H1 (cell line): ENCODE results near the gene SLC25A11. TPM values are rescaled to one million over a fixed set of nuclear protein-coding genes. Genes with fewer than 3 reads are reported as not detected.
"Not testable (repeated sequence)": the region's sequence is repeated elsewhere in the genome, so short reads cannot be mapped to it uniquely, and the experiment has no call there.

Experiments
- CTCF ChIA-PET: fragments of 300-600 bp; sonication (Branson Sonifier 250); formaldehyde crosslinking; loops from one replicate; lab custom pipeline; 2021; ENCODE audit not compliant: partially characterized antibody; lab: Charles Lee
- POLR2A ChIA-PET: fragments of 300-600 bp; sonication (Branson Sonifier 250); formaldehyde crosslinking; loops from one replicate; lab custom pipeline; 2021; ENCODE audit warnings: inconsistent platforms; ENCODE audit not compliant: partially characterized antibody; lab: Charles Lee
- DNase-seq, 2 experiments: peaks; one replicate each; pipeline versions ENCODE4 v3.0.0 to v3.0.0-alpha.2; 2010 to 2022; ENCODE audit warnings: low spot score in 2 of 2, low read depth in 1 of 2, mixed read lengths in 1 of 2
- FAIRE-seq: peaks from 2 replicates; lab custom pipeline; 2011; peaks lifted over from hg19 to GRCh38; lab: Jason Lieb, UNC
- H2AFZ ChIP-seq: 2 replicates; pipeline ENCODE4 v1.8.1; 2012; ENCODE audit warnings: low read length, inconsistent platforms
- H2AK5ac ChIP-seq: 2 replicates; pipeline ENCODE4 v1.6.1; 2013; ENCODE audit warnings: low read depth, low read length
- H2BK120ac ChIP-seq: replicated peaks from 2 replicates; pipeline ENCODE3; 2013; ENCODE audit warnings: low read depth, low read length, inconsistent platforms
- H2BK12ac ChIP-seq: 2 replicates; pipeline ENCODE4 v1.6.1; 2013; ENCODE audit warnings: low read depth, low read length
- H2BK15ac ChIP-seq: 2 replicates; pipeline ENCODE4 v1.6.1; 2013; ENCODE audit warnings: low read length
- H2BK20ac ChIP-seq: 2 replicates; pipeline ENCODE4 v1.6.1; 2013; ENCODE audit warnings: low read length
- H2BK5ac ChIP-seq: 2 replicates; pipeline ENCODE4 v1.6.1; 2013; ENCODE audit warnings: low read depth, low read length
- H3K14ac ChIP-seq: 2 replicates; pipeline ENCODE4 v1.6.1; 2013; ENCODE audit warnings: inconsistent platforms; ENCODE audit not compliant: insufficient read length
- H3K18ac ChIP-seq: 2 replicates; pipeline ENCODE4 v1.6.1; 2013; ENCODE audit warnings: low read length; ENCODE audit errors: extremely low read depth
- H3K23ac ChIP-seq: 2 replicates; pipeline ENCODE4 v1.6.1; 2013; ENCODE audit warnings: inconsistent platforms; ENCODE audit not compliant: insufficient read length
- H3K23me2 ChIP-seq: 2 replicates; pipeline ENCODE4 v1.6.1; 2013; ENCODE audit warnings: low read depth, low read length
- H3K27ac ChIP-seq: 2 replicates; pipeline ENCODE4 v1.6.1; 2011; ENCODE audit warnings: low read depth, low read length, inconsistent platforms
- H3K27me3 ChIP-seq, 4 experiments: replicated peaks in 1 of 4; 1 replicate in 1 of 4; 2 replicates in 3 of 4; pipeline versions ENCODE4 v1.6.1 to v1.8.1; 2011 to 2013; ENCODE audit warnings: low read length in 3 of 4, mild to moderate bottlenecking in 3 of 4, inconsistent platforms in 2 of 4, mixed read lengths in 2 of 4, moderate library complexity in 1 of 4; ENCODE audit not compliant: control insufficient read depth in 3 of 4, insufficient read depth in 3 of 4; ENCODE audit errors: extremely low read depth in 1 of 4
- H3K36me3 ChIP-seq, 4 experiments: 2 replicates each; pipeline versions ENCODE4 v1.6.1 to v1.8.1; 2011 to 2013; ENCODE audit warnings: mild to moderate bottlenecking in 4 of 4, low read length in 3 of 4, moderate library complexity in 2 of 4, control low read depth in 1 of 4, inconsistent platforms in 1 of 4; ENCODE audit not compliant: insufficient read depth in 4 of 4, control insufficient read depth in 2 of 4
- H3K4ac ChIP-seq: replicated peaks from 2 replicates; pipeline ENCODE3; 2013; ENCODE audit warnings: low read length, low read depth, mixed read lengths, inconsistent platforms; ENCODE audit not compliant: insufficient read length
- H3K4me1 ChIP-seq, 4 experiments: replicated peaks in 1 of 4; 1 replicate in 1 of 4; 2 replicates in 3 of 4; pipeline versions ENCODE4 v1.6.1 to v1.8.1; 2011 to 2013; ENCODE audit warnings: low read length in 3 of 4, inconsistent platforms in 2 of 4, mixed read lengths in 1 of 4; ENCODE audit not compliant: insufficient read depth in 4 of 4, control insufficient read depth in 3 of 4
- H3K4me2 ChIP-seq, 2 experiments: 2 replicates each; pipeline versions ENCODE4 v1.6.1 to v1.8.1; 2011 to 2013; ENCODE audit warnings: low read depth in 2 of 2, low read length in 2 of 2, control low read depth in 1 of 2, inconsistent platforms in 1 of 2, mild to moderate bottlenecking in 1 of 2; ENCODE audit not compliant: insufficient read depth in 1 of 2
- H3K4me3 ChIP-seq, 4 experiments: fragments of 200-600, 300-600 bp in 1 of 4; sonication (generic), shearing (Covaris generic), sonication (Bioruptor Twin) in 1 of 4; 2 replicates each; pipeline versions ENCODE4 v1.5.1 to v1.8.1; 2011 to 2016; ENCODE audit warnings: low read length in 4 of 4, low read depth in 3 of 4, control low read depth in 2 of 4, inconsistent platforms in 2 of 4, mild to moderate bottlenecking in 2 of 4, mixed read lengths in 1 of 4, moderate library complexity in 1 of 4; ENCODE audit not compliant: insufficient read depth in 2 of 4; ENCODE audit errors: extremely low read depth in 1 of 4
- H3K56ac ChIP-seq: replicated peaks from 2 replicates; pipeline ENCODE3; 2013; ENCODE audit warnings: low read depth, mild to moderate bottlenecking, mixed read lengths, low read length, inconsistent platforms; ENCODE audit not compliant: insufficient read length
- H3K79me1 ChIP-seq: 2 replicates; pipeline ENCODE4 v1.6.1; 2013; ENCODE audit warnings: low read depth, low read length, control low read depth
- H3K79me2 ChIP-seq, 2 experiments: 2 replicates each; pipeline versions ENCODE4 v1.6.1 to v1.8.1; 2012 to 2013; ENCODE audit warnings: low read length in 2 of 2, mild to moderate bottlenecking in 2 of 2, inconsistent platforms in 1 of 2; ENCODE audit not compliant: insufficient read depth in 2 of 2, control insufficient read depth in 1 of 2
- H3K9ac ChIP-seq, 4 experiments: replicated peaks in 1 of 4; 1 replicate in 1 of 4; 2 replicates in 3 of 4; pipeline versions ENCODE4 v1.6.1 to v1.8.1; 2011 to 2013; ENCODE audit warnings: low read depth in 3 of 4, low read length in 3 of 4, control low read depth in 2 of 4, mild to moderate bottlenecking in 2 of 4, moderate library complexity in 2 of 4, inconsistent platforms in 1 of 4; ENCODE audit errors: extremely low read depth in 1 of 4
- H3K9me3 ChIP-seq, 2 experiments: 2 replicates each; pipeline versions ENCODE4 v1.6.1 to v1.8.1; 2012 to 2013; ENCODE audit warnings: mild to moderate bottlenecking in 2 of 2, moderate library complexity in 2 of 2, control low read depth in 1 of 2, inconsistent platforms in 1 of 2, low read depth in 1 of 2, low read length in 1 of 2, mixed read lengths in 1 of 2; ENCODE audit not compliant: insufficient read depth in 2 of 2
- H4K20me1 ChIP-seq, 2 experiments: replicated peaks in 1 of 2; 2 replicates each; pipeline versions ENCODE3 to v1.8.1; 2011 to 2013; ENCODE audit warnings: inconsistent platforms in 2 of 2, low read length in 2 of 2, mild to moderate bottlenecking in 1 of 2; ENCODE audit not compliant: insufficient read depth in 2 of 2, control insufficient read depth in 1 of 2
- H4K5ac ChIP-seq: 2 replicates; pipeline ENCODE4 v1.6.1; 2013; ENCODE audit warnings: low read length, low read depth, mixed read lengths, inconsistent platforms; ENCODE audit not compliant: insufficient read length
- H4K8ac ChIP-seq: 2 replicates; pipeline ENCODE4 v1.8.0; 2013; ENCODE audit warnings: mild to moderate bottlenecking, moderate library complexity, low read length, inconsistent platforms; ENCODE audit not compliant: insufficient read depth; ENCODE audit errors: extremely low read depth
- H4K91ac ChIP-seq: replicated peaks from 2 replicates; pipeline ENCODE3; 2013; ENCODE audit warnings: low read length, mixed read lengths, inconsistent platforms; ENCODE audit not compliant: insufficient read length
- polyA plus RNA-seq, 7 experiments: library from polyadenylated mRNA; depleted of rRNA in 3 of 7; stranded (reverse) in 5 of 7; unstranded in 2 of 7; fragments of >200 nt in 5 of 7; fragments of 200-250 nt in 2 of 7; gene quantifications; 1 replicate in 5 of 7; 2 replicates in 1 of 7; 4 replicates in 1 of 7; pipeline versions ENCODE4 v1.2.1 to v1.2.3, GENCODE V29; 2011 to 2013; ENCODE audit warnings: missing spikeins in 2 of 7, mixed read lengths in 2 of 7
- total RNA-seq: library from RNA; stranded (reverse); fragmentation: NEBNext Ultra II Directional; extraction: Animal tissue kit (Norgen Biotek cat#: 25700); gene quantifications from 2 replicates; pipeline ENCODE4 v1.2.1, GENCODE V29; 2021

Gene SLC25A11
- total and polyA plus RNA-seq, 2 of the 8 experiments (the other 6 are each of a cell fraction or from before 2014, with no cell fraction given): 55.9 to 97.0 TPM

- H4K5ac ChIP-seq, H3K23ac ChIP-seq, H3K27ac ChIP-seq, H3K56ac ChIP-seq, H2BK20ac ChIP-seq, H2BK15ac ChIP-seq, H4K91ac ChIP-seq, H3K4me2 ChIP-seq, H3K4ac ChIP-seq, H4K8ac ChIP-seq, H3K27me3 ChIP-seq, FAIRE-seq, H3K4me3 ChIP-seq, H2BK5ac ChIP-seq, H3K79me2 ChIP-seq, H2AFZ ChIP-seq, H3K18ac ChIP-seq, H3K9ac ChIP-seq, H3K9me3 ChIP-seq, H2BK12ac ChIP-seq, H3K23me2 ChIP-seq, H2BK120ac ChIP-seq, H2AK5ac ChIP-seq, H3K14ac ChIP-seq, DNase-seq, H4K20me1 ChIP-seq, H3K79me1 ChIP-seq, H3K36me3 ChIP-seq: not testable (repeated sequence)
- H3K4me1 ChIP-seq: peaks cover 3 to 14% (median 4%) of the 10 kb centered on the region in 4 experiments; a peak in 6 of 7 replicates
- POLR2A ChIA-PET: interaction anchor here (2.1 kb wide), 1 partner anchor 40 kb away, joined by 7 read pairs; no protein-coding TSS in a partner anchor
- CTCF ChIA-PET: interaction anchor here (0.7 kb wide), 1 partner anchor 131 kb away, joined by 3 read pairs; no protein-coding TSS in a partner anchor
Observed at GRCh38 chr17:4906642-4907041, 33.2 kb downstream of the SLC25A11 start.
